EH (cell line): ENCODE results near the gene CCZ1B.
A peak's percentile ranks its signal among the peaks of the same experiment; 100 is the strongest.
"Not testable (repeated sequence)": the region's sequence is repeated elsewhere in the genome, so short reads cannot be mapped to it uniquely, and the experiment has no call there.

ENCODE experiments used
- DNase-seq: peaks from one replicate; pipeline ENCODE4 v3.0.0-alpha.2; 2015; ENCODE audit warnings: low read depth

The CCZ1B gene

GRCh38 chr7:6826151-6826550 lies at the start of gene CCZ1B:
TSS of gene CCZ1B (minus strand) at chr7:6826275. CDS start at chr7:6826197, 78 bp downstream.
- peak; percentile 80 for DNase-seq

GRCh38 chr7:6875022-6875421 lies 48.9 kb upstream of the CCZ1B start:
- DNase-seq = not testable (repeated sequence)

- not testable (repeated sequence) for DNase-seq
These were observed 46.3 kb upstream of the CCZ1B start for GRCh38 chr7:6872246-6872945.

GRCh38 chr7:6871421-6872144 lies 45.5 kb upstream of the CCZ1B start:
- DNase-seq = not testable (repeated sequence)

- DNase-seq = not testable (repeated sequence)
These were observed 38.7 kb upstream of the CCZ1B start for GRCh38 chr7:6864751-6865150.

- DNase-seq = not testable (repeated sequence)
These were observed 38.1 kb upstream of the CCZ1B start for GRCh38 chr7:6864188-6864587.

- not testable (repeated sequence) for DNase-seq
These were observed 36.8 kb upstream of the CCZ1B start for GRCh38 chr7:6862876-6863275.

- DNase-seq = peak; percentile 44
These were observed 31.7 kb upstream of the CCZ1B start for GRCh38 chr7:6857721-6858314.

GRCh38 chr7:6855563-6856131 lies 29.6 kb upstream of the CCZ1B start:
- not testable (repeated sequence) for DNase-seq

- DNase-seq = peak; percentile 11
These were observed 28.9 kb upstream of the CCZ1B start for GRCh38 chr7:6854747-6855562.

GRCh38 chr7:6853681-6854080 lies 27.6 kb upstream of the CCZ1B start:
- DNase-seq = not testable (repeated sequence)

- DNase-seq = not testable (repeated sequence)
These were observed 23.1 kb upstream of the CCZ1B start for GRCh38 chr7:6849127-6849526.

GRCh38 chr7:6847751-6848150 lies 21.7 kb upstream of the CCZ1B start:
- DNase-seq = not testable (repeated sequence)

GRCh38 chr7:6845971-6846449 lies 19.9 kb upstream of the CCZ1B start:
- DNase-seq = not testable (repeated sequence)

GRCh38 chr7:6843654-6844053 lies 17.6 kb upstream of the CCZ1B start:
- not testable (repeated sequence) for DNase-seq

- not testable (repeated sequence) for DNase-seq
These were observed 17.0 kb upstream of the CCZ1B start for GRCh38 chr7:6843092-6843491.

GRCh38 chr7:6842278-6842921 lies 16.3 kb upstream of the CCZ1B start:
- DNase-seq = not testable (repeated sequence)

GRCh38 chr7:6837081-6837480 lies 11.0 kb upstream of the CCZ1B start:
- DNase-seq = not testable (repeated sequence)

GRCh38 chr7:6835521-6835920 lies 9.4 kb upstream of the CCZ1B start:
- DNase-seq = not testable (repeated sequence)

GRCh38 chr7:6833636-6834035 lies 7.6 kb upstream of the CCZ1B start:
- DNase-seq = no peak
